GM19438 (cell line): ENCODE data around the gene COL5A1.
A peak's percentile ranks its signal among the peaks of the same experiment; 100 is the strongest.
"Not testable (repeated sequence)": the region's sequence is repeated elsewhere in the genome, so short reads cannot be mapped to it uniquely, and the experiment has no call there.

Source experiments
- ATAC-seq: cut with Tn5 transposase; IDR thresholded peaks from one replicate; pipeline ENCODE4 v1.9.1; 2021; ENCODE audit warnings: low read depth; ENCODE audit not compliant: unreplicated experiment

COL5A1 gene

GRCh38 chr9:134841180-134841904, 199.7 kb downstream of the COL5A1 start:
- ATAC-seq, result no peak

GRCh38 chr9:134842321-134842720, 200.7 kb downstream of the COL5A1 start:
- ATAC-seq, result no peak

GRCh38 chr9:134843740-134844139, 202.1 kb downstream of the COL5A1 start:
- ATAC-seq, result no peak

- ATAC-seq, result no peak
These were observed 203.2 kb downstream of the COL5A1 start for GRCh38 chr9:134844821-134845220.

GRCh38 chr9:134846187-134846586, 204.6 kb downstream of the COL5A1 start:
- no peak for ATAC-seq

GRCh38 chr9:134846699-134847098, 205.1 kb downstream of the COL5A1 start:
- ATAC-seq, result no peak

GRCh38 chr9:134847138-134847537, 205.5 kb downstream of the COL5A1 start:
- no peak for ATAC-seq

- no peak for ATAC-seq
These were observed 206.3 kb downstream of the COL5A1 start for GRCh38 chr9:134847752-134848432.

- ATAC-seq, result no peak
These were observed 206.9 kb downstream of the COL5A1 start for GRCh38 chr9:134848504-134848903.

- ATAC-seq, result no peak
These were observed 209.0 kb downstream of the COL5A1 start for GRCh38 chr9:134850611-134851010.

GRCh38 chr9:134851020-134851419, 209.4 kb downstream of the COL5A1 start:
- ATAC-seq, result no peak

- no peak for ATAC-seq
These were observed 211.5 kb downstream of the COL5A1 start for GRCh38 chr9:134852906-134853654.

GRCh38 chr9:134853893-134854292, 212.3 kb downstream of the COL5A1 start:
- ATAC-seq, result no peak

- no peak for ATAC-seq
These were observed 213.0 kb downstream of the COL5A1 start for GRCh38 chr9:134854541-134854981.

- no peak for ATAC-seq
These were observed 213.8 kb downstream of the COL5A1 start for GRCh38 chr9:134855231-134855899.

GRCh38 chr9:134855900-134856377, 214.3 kb downstream of the COL5A1 start:
- ATAC-seq, result no peak

GRCh38 chr9:134857451-134857850, 215.8 kb downstream of the COL5A1 start:
- not testable (repeated sequence) for ATAC-seq

GRCh38 chr9:134858051-134858841, 216.6 kb downstream of the COL5A1 start:
- peak; percentile 79 for ATAC-seq

- no peak for ATAC-seq
These were observed 218.9 kb downstream of the COL5A1 start for GRCh38 chr9:134860510-134860909.
